ENCODE measurements around the gene MAP4K3.

The MAP4K3 gene

GRCh38 chr2:39241588-39241987 is 195.5 kb downstream of the MAP4K3 start (continued):
- TF ChIP-seq SP7 (tag by site-specific recombination; IDR thresholded peaks at IDR 0.05) (no peak), ZNF214 (tag by site-specific recombination; IDR thresholded peaks at IDR 0.05; ENCODE audit: borderline replicate concordance) (no peak), ZNF302 (tag by site-specific recombination; IDR thresholded peaks at IDR 0.05; ENCODE audit: low read depth) (no peak), ZBTB10 (tag by site-specific recombination; IDR thresholded peaks at IDR 0.05) (no peak), ELK4 (IDR thresholded peaks at IDR 0.05; ENCODE audit: borderline replicate concordance, low read depth, low read length) (no peak), OSR2 (tag by site-specific recombination; IDR thresholded peaks at IDR 0.05) (no peak), ZNF747 (tag by site-specific recombination; IDR thresholded peaks at IDR 0.05) (no peak), SP3 (tag by site-specific recombination; IDR thresholded peaks at IDR 0.05) (no peak), ZNF664 (tag by site-specific recombination; IDR thresholded peaks at IDR 0.05) (no peak), ZBTB26 (tag by site-specific recombination; optimal IDR thresholded peaks at IDR 0.05) (no peak), GLI2 (tag by site-specific recombination; IDR thresholded peaks at IDR 0.05; ENCODE audit: borderline replicate concordance, low read depth) (no peak)

GRCh38 chr2:39240758-39241157 is 196.3 kb downstream of the MAP4K3 start:
- TF ChIP-seq ZNF624 (tag by site-specific recombination; IDR thresholded peaks at IDR 0.05), result no peak
- TF ChIP-seq KLF16 (tag by site-specific recombination; IDR thresholded peaks at IDR 0.05), result no peak
- no peak for TF ChIP-seq ZNF544 (tag by site-specific recombination; IDR thresholded peaks at IDR 0.05)
- no peak for TF ChIP-seq ZNF423 (tag by site-specific recombination; IDR thresholded peaks at IDR 0.05)
- no peak for TF ChIP-seq GLI4 (tag by site-specific recombination; IDR thresholded peaks at IDR 0.05)
- no peak for TF ChIP-seq ZNF2 (tag by site-specific recombination; IDR thresholded peaks at IDR 0.05)
- TF ChIP-seq PRDM10 (tag by site-specific recombination; IDR thresholded peaks at IDR 0.05), result no peak
- no peak for TF ChIP-seq ZNF843 (tag by site-specific recombination; IDR thresholded peaks at IDR 0.05)
- no peak for TF ChIP-seq ZNF292 (tag by site-specific recombination; IDR thresholded peaks at IDR 0.05; ENCODE audit: borderline replicate concordance, low read depth)
- TF ChIP-seq ZNF148 (tag by site-specific recombination; IDR thresholded peaks at IDR 0.05; ENCODE audit: borderline replicate concordance), result no peak
- no peak for TF ChIP-seq ZNF747 (tag by site-specific recombination; IDR thresholded peaks at IDR 0.05)
- TF ChIP-seq ZNF24 (tag by site-specific recombination; IDR thresholded peaks at IDR 0.05), result no peak
- Histone ChIP-seq H3K27ac (ENCODE audit: extremely low read depth, low read depth, low read length) (no peak overlapping the region), H3K36me3 (ENCODE audit: control insufficient read depth in 2 of 2, insufficient read depth in 1 of 2, low read length in 2 of 2) (no peaks in the 10 kb centered on the region), H3K4me1 (ENCODE audit: control insufficient read depth, insufficient read depth, low read length) (no peaks in the 10 kb centered on the region), H3K9me3 (ENCODE audit: control insufficient read depth, insufficient read depth, low read depth, low read length) (no peaks in the 10 kb centered on the region), H3K4me3 (ENCODE audit: low read depth, low read length) (no peak overlapping the region)
- ChIA-PET POLR2A (no interaction called here), CTCF (no interaction called here)
